NCI-H1048 (cell line): ENCODE data around the gene HRAS.
A peak's percentile ranks its signal among the peaks of the same experiment; 100 is the strongest.
"Not testable (repeated sequence)": the region's sequence is repeated elsewhere in the genome, so short reads cannot be mapped to it uniquely, and the experiment has no call there.

Experiments used
- DNase-seq: peaks from one replicate; lab custom pipeline; 2025; lab: John Stamatoyannopoulos, UW

Gene HRAS

DNA sequence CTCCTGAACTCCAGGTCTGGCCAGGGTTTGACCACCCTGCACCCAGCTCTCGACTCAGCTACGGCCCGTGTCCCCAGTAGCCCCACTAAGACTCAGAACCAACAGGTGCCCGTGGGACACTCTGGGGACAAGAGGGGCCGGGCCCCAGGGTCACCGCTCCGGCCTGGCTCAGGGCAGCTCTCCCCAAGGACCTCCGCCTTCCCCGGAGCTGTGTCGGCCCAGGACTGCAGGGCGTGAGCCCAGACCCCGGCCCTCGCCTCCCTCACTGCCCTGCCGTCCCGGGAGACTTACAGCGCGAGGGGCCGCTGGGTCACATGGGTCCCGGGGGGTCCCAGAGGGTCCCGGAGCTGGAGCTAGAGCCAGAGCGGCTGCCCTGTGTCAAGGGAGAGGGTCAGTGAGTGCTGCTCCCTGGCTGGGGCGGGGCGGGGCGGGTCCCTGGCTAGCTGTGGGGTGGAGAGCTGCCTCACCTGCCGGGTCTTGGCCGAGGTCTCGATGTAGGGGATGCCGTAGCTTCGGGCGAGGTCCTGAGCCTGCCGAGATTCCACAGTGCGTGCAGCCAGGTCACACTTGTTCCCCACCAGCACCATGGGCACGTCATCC, 2.3 kb downstream of the HRAS start:
- no peak for DNase-seq

DNA sequence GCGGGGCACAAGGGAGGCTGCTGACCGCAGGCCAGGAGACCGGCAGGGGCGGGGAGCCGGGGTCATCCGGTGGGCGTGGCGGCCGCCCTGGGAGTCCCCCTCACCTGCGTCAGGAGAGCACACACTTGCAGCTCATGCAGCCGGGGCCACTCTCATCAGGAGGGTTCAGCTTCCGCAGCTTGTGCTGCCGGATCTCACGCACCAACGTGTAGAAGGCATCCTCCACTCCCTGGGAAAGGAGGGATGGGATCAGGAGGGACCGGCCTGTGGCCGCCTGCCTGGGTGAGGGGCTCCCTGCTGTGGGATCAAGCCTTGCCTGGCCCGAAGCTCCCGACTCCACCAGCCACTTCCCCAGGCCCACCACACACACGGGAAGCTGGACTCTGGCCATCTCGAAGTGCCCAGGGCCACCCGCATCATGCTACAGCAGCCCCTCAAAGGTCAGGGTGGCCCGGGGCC, 2.8 kb downstream of the HRAS start:
- no peak for DNase-seq

DNA sequence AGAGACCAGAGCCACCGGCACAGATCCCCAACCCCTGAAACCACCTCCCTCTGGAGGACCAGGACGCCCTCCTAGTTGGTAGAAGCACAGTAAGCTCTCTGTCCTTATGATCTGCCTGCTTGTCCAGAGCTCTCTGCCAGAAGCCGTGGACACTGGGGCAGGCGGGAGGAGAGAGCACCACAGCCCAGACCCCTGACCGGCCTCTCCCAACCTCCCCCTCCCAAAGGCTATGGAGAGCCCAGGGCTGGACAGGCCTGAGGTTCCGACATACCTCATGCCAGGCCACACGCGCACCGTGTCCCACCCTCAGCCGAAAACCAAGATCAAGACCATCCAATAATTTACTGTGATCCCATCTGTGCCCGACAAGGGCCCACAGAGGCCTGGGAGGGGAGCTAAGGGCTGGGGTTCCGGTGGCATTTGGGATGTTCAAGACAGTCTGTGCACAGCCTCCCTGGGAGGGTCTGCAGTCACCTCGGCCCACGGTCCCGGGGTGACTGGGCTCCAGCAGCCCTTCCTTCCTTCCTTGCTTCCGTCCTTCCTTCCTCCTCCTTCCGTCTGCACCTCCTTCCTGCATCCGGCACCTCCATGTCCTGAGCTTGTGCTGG, 3.4 kb downstream of the HRAS start:
- DNase-seq, result no peak

DNA sequence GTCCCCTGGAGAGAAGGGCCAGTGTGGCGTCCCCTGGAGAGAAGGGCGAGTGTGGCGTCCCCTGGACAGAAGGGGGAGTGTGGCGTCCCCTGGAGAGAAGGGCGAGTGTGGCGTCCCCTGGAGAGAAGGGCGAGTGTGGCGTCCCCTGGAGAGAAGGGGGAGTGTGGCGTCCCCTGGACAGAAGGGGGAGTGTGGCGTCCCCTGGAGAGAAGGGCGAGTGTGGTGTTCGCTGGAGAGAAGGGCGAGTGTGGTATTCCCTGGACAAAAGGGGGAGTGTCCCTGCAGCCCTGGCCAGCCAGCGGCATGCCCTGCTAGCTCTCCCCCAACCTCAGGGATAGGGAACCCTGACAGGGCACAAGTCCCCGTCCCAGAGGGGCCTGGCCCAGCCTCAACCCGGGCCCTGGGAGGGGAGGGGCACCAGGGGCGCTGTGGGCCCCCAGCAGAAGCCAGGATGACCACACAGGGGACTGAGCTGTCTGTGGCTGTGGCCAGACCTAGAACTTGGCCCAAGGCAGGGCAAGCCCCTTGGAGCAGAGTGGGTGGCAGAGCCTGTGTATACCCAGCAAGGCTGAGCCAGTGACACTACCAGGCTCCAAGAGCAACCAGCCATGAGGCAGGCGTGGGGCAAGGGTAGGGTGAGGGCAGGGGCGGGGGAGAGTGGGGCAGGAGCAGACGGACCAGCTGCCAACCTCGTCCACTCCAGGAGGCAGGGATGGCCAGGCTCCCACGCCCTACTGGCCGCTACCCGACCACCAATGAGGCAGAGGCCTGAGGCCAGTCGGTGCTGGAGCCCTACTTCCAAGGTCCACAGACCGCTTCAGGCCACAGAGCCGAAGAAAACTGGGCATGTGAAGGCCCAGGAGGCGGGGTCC, 4.2 kb downstream of the HRAS start:
- no peak for DNase-seq

DNA sequence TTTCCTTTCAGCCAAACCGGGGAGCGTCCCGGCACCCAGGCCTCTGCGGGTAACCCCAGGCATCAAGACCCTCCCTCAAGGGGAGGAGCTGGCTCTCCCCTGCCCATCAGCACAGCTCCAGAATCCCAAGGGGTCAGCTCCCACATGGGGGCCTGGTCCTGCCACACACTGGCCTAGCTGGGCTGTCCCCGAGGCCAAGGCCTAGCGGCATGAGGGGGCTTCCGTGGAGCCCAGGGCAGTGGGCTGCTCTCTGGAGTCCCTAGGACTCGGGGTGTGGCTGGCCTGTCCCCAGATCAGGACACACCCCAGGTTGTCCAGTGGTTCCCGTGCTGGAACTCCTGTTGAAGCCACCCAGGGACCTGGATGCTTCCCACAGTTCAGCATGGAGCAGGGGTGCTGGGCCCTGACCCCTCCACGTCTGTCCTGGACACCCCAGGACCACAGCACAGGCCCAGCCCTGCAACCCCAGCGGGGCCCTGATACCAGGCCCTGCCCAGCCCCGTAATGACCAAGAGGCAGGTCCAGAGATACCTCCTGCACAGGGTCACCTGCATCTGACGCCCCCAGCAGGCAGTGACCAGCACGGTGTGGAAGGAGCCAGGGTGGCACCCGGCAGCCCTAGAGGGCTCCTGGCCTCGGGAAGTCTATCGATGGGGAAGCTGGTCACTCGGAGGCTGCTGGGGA, 5.5 kb downstream of the HRAS start:
- DNase-seq, result no peak

DNA sequence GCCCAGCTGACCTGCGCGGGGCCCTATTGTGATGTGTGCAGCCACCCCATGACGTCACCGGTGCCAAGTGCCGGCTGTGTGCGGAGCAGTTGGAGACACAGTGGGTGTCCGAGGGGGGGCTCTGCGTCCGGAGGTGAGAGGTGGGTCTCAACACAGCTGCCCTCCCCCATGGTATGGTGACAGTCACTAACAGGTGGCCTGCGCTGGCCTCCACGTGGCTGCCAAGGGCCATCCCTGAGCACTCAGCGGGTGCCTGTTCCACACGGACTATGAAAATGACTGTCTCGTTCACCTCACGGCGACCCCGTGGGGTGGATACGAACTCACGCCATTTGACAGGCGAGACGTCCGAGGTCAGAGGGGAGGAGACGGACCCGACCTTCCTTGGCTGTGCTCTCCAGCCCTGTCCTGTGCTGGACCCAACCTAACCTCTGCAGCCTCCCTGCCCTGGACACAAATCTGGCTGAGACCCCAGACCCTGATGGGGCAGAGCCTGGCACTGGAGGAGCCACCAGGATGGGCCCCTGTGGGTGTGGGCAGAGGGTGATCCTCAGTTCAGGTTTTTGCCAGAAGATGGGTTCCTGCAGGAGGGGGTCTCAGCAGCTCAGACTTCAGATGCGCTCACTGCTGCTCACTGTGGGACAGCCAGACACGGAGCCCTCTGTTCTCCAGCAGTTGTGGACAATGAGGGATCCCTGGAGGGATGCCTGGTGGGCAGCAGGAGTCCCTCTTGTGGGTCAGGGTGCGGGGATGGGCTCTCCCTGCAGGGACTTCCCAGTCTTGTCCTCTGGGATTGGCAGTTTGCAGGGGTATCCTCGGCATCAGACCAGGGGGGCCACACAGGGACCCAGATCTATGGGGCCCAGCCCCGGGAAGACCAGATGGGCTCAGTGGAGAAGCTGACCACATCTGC, 6.3 kb downstream of the HRAS start:
- DNase-seq, result no peak

DNA sequence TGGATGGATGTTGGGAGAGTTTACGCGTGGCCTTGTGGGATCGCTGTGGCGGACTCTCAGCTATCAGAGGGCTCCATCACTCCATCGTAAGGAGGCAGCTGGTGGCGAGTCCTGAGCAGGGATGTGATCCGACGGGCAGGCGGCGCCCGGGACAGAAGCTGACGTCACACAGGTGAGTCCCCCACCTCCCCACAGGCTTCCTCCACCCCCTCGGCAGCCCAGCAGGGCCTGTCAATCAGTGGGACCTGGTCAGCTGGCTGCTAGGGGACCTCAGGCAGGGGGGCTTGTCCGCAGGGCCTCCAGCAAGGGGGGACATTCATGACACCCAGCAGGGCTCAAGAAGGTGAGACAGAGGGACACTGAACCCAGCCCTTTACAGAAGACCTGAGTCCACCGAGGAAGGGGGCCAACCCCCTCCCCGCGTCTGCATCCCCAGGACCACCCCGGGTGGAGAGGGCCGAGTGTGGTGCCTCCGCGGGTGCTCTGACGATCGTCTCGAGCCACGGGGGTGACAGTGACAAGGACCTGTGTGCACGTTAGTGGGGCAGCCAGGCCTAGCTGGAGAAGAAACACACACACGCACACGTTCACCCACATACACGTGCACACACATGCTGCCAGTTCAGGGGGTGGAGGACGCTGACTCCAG, 7.1 kb downstream of the HRAS start:
- no peak for DNase-seq

DNA sequence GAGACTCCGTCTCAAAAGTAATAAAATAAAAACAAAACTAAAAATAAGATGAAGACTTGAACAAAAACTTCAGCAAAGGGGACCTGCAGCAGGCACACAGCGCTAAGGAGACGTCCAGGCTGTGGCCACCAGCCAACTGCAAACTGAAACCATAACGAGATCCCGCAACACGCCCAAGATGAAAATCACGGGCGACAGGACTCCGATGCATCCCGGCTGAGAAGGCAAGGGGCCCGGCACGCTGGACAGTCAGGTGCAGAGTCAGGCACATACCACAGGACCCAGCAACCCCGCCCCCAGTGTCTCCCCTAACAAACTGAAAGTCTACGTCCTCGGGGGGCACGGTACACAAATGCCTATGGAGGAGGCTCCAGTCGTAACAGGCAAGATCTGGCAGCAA, 9.2 kb downstream of the HRAS start:
- no peak for DNase-seq

DNA sequence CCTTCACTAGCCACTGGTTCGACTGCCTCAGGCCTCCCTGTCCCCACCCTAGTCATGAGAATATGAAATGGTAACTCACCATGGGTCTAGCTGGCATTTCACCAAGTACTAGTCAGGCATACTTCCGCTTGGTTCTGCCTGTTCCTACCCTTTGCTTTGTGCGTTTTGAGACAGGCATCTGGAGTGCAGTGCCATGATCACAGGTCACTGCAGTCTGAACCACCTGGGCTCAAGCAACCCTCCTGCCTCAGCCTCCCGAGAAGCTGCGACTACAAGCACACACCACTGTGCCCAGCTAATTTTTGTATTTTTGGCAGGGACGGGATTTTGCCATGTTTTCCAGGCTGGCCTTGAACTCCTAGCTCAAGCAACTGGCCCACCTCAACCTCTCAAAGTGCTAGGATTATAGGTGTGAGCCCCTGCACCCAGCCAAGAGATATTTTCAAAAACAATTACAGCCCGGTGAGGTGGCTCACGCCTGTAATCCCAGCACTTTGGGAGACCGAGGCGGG, 14.1 kb downstream of the HRAS start:
- DNase-seq, result no peak

DNA sequence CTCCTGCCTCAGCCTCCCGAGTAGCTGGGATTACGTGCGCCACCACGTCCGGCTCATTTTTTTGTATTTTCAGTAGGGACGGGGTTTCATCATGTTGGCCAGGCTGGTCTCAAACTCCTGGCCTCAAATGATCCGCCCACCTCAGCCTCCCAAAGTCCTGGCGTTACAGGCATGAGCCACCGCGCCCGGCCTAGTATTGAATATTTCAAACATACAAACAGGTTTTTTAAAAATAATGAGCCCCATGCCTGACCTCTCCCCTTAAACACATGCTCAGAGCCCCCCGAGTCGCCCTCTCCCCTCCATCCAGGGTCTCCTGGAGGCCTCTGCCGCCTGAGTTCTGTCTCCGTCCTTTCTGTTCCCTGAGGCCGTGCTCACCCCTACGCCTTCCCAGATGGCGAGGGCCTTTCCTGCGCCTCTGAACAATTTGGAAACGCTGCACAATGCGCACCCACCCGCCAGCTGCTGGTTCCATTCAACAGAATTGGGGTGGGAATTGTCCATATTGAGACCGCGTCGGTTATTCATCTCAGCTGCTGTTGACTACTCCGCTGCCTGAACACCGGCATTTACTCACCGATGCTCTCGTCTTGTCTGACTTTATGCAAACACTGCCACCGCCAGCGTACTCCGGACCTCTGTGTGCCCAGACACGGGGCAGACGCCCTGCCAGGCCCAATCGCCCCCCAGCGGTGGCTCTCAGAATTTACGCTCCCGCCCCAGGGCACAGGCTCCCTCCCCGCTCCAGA, 14.8 kb downstream of the HRAS start:
- DNase-seq, result no peak

DNA sequence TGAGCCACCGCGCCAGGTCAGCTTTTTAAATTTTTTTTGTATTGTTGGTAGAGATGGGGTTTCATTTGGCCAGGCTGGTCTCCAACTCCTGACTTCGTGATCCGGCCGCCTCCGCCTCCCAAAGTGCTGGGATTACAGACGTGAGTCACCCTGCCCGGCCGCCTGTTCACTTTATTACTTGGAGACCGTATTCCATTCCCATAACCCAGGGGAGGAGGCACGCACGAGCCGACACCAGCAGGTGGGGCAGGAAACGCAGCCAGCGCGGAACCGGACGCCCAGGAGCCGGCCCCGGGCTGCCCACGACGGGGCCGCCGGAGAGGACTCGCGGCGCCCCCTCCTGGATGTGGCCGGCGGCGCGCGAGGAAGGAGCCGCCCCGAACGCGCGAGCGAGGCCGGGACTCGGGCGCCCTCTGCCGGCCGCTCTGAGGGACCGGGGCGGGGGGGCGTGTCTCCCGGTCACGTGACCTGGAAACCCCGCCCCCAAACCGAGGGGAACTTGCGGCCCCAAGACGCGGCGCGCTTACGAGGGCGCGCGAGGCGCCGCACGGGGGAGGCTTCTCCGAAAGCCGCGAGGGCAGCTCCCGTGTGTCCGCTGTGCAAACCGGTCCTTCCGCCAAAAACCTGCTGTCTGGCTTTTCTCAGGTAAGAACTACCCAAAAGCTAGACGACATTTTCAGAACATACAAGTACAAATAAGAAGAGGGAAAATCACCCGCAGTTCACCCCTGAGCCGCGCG, 16.7 kb downstream of the HRAS start:
- DNase-seq, result peak; percentile 72

DNA sequence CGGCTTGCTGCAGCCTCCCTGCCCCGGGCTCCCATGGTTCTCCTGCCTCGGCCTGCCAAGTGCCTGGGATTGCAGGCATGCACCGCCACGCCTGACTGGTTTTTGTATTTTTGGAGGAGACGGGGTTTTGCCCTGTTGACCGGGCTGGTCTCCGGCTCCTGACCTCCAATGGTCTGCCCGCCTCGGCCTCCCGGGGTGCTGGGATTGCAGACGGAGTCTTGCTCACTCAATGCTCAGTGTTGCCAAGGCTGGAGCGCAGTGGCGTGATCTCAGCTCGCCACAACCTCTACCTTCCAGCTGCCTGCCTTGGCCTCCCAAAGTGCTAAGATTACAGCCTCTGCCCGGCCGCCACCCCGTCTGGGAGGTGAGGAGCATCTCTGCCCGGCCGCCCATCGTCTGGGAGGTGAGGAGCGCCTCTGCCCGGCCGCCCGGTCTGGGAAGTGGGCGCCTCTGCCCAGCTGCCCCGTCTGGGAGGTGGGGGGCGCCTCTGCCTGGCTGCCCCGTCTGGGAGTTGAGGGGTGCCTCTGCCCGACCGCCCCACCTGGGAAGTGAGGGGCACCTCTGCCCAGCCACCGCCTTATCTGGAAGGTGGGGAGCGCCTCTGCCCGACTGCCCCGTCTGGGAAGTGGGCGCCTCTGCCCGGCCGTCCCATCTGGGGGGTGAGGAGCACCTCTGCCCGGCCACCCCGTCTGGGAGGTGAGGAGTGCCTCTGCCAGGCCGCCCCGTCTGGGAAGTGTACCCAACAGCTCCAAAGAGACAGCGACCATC, 18.3 kb downstream of the HRAS start:
- not testable (repeated sequence) for DNase-seq

DNA sequence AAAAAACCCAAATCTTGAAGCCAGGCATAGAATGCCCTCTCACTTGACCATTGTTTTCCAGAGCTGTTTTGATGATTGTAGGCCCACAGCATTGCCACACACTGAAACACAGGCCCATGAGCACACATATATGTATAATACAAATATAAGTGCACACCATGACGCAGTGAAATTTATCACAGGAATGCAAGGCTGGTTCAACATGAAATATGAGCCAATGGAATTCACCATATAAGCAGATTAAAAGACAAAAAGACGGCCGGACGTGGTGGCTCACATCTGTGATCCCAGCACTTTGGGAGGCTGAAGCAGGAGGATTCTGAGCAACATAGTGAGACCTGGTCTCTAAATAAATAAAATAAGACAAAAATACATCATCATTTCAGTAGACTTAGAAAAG, 19.0 kb downstream of the HRAS start:
- DNase-seq, result no peak

DNA sequence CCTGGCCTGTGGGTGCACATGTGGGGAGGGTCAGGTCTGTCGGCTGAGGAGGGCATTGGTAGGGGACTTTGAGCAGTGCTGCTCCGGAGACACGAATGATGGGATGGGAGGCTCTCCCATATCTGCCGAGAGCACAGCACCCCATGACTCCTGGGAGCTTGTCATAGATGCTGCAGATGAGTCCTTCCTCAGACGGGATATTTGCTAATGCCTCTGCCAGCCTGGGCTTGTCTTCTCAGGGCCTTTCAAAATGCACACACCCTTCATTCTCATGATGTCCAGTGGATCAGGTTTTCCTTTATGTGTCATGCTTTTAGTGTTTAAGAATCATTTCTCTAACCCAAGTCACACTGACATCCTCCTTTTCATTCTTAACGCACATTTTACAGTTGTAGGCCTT, 20.2 kb downstream of the HRAS start:
- no peak for DNase-seq

DNA sequence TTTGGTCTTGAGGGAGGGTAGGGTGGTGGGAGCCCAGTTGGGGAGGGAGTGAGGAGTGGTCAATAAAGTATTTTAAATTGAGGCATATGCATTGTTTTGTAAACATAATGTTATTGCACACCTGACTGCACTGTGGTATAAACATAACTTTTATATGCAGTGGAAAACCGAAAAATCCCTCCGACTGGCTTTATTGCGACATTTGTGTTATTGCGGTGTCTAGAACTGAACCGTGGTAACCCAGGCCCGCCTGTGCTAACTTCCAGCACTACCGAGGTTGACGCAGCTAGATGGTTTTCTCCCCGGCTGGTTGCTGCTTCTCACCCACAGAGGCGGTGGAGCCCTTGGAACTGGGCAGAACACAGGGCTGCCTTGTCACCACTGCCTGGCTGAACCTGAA, 20.8 kb downstream of the HRAS start:
- no peak for DNase-seq

DNA sequence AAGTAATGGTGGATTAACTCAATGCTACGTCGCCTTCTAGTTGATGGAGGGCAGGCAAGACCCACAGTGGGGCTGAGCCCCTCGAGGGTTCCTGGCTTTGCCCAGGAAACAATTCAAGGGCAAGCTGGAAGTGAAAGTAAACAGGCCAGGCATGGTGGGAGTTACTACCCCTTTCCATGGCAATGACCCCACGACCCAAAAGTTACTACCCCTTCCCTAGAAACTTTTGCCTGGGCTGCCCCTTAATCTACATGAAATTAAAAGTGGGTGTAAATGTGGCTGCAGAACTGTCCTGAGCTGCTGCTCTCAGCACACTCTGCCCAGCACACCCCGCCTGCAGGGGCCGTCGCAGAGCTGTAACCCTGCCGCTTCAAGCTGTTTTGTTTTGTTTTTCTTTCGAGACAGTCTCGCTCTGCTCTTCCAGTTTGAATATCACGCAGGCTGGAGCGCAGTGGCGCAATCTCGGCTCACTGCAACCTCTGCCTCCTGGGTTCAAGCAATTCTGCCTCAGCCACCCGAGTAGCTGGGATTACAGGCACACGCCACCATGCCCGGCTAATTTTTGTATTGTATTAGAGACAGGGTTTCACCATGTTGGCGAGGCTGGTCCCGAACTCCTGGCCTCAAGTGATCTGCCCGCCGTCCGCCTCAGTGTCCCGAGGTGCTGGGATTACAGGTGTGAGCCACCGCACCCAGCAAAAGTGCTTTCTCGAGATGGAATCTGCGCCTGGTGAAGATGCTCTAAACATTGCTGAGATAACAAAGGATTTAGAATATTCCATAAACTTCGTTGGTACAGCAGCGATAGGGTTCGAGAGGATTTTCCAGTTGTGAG, 22.4 kb downstream of the HRAS start:
- DNase-seq, result no peak

DNA sequence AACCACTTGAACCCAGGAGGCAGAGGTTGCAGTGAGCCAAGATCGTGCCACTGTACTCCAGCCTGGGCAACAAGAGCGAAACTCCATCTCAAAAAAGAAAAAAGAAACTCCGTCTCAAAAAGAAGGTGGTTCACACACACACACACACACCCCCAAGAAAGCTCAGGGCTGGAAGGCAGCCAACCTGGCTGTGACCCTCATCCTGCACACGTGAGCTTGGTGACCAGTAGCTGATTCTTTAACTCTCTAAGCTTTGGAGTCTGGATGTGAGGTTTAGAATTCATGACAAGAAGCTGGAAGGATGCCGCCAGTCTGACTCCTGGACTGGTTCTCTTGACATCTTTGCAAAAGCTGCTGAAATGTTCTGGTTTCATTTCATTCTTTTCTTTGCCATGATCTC, 26.4 kb downstream of the HRAS start:
- no peak for DNase-seq
